Measurements from ENCODE around the gene EVI5L. TPM values are rescaled to one million over a fixed set of nuclear protein-coding genes. Genes with fewer than 3 reads are reported as not detected.

Gene EVI5L
- total and polyA plus RNA-seq, 2 of the 13 experiments (the other 11 are each of a cell fraction or from before 2014, with no cell fraction given): 1.7 to 2.4 TPM

GRCh38 chr19:7852851-7853769 lies 23.1 kb downstream of the EVI5L start (continued):
- peak; percentile 80 for TF ChIP-seq FOXJ3 (CRISPR knock-in tag; IDR thresholded peaks at IDR 0.05; ENCODE audit: borderline replicate concordance)
- peak; percentile 91 for TF ChIP-seq CSRNP1 (CRISPR knock-in tag; IDR thresholded peaks at IDR 0.05)
- TF ChIP-seq ZNF607 (CRISPR knock-in tag; IDR thresholded peaks at IDR 0.05; ENCODE audit: borderline replicate concordance): peak; percentile 91
- peak; percentile 73; the same call in 1 of the 2 replicates for TF ChIP-seq GATAD1 (CRISPR knock-in tag; IDR thresholded peaks at IDR 0.05)
- peak; percentile 80 for TF ChIP-seq ISL2 (CRISPR knock-in tag; IDR thresholded peaks at IDR 0.05)
- peak; percentile 90 for TF ChIP-seq TFDP2 (CRISPR knock-in tag; IDR thresholded peaks at IDR 0.05)
- TF ChIP-seq PPARG (CRISPR knock-in tag; conservative IDR thresholded peaks at IDR 0.05): peak; percentile 69
- no peak for TF ChIP-seq SIN3B (IDR thresholded peaks at IDR 0.05; ENCODE audit: low read length)
- TF ChIP-seq ELF1 (CRISPR knock-in tag; IDR thresholded peaks at IDR 0.05): peak; percentile 74
- TF ChIP-seq YEATS4 (CRISPR knock-in tag; IDR thresholded peaks at IDR 0.05; ENCODE audit: borderline replicate concordance): peak; percentile 72
- TF ChIP-seq GRHL1 (CRISPR knock-in tag; conservative IDR thresholded peaks at IDR 0.05): no peak
- peak; percentile 96 for TF ChIP-seq ZBED4 (CRISPR knock-in tag; IDR thresholded peaks at IDR 0.05; ENCODE audit: borderline replicate concordance)
- TF ChIP-seq IKZF1 (IDR thresholded peaks at IDR 0.05): no peak
- TF ChIP-seq MLLT10 (CRISPR knock-in tag; IDR thresholded peaks at IDR 0.05): no peak
- no peak; the same call in 1 of the 2 replicates for TF ChIP-seq STAT6 (CRISPR knock-in tag; IDR thresholded peaks at IDR 0.05; ENCODE audit: borderline replicate concordance)
- no peak for TF ChIP-seq FIP1L1 (IDR thresholded peaks at IDR 0.05; ENCODE audit: borderline replicate concordance, insufficient read depth, low read depth, low read length)
- TF ChIP-seq ZNF367 (CRISPR knock-in tag; IDR thresholded peaks at IDR 0.05; ENCODE audit: borderline replicate concordance): 0 out of 2 replicates have a peak, but pooled peaks have one; percentile 46
